Cardiac fibroblast (primary cell): ENCODE results near the gene S100A13.
A peak's percentile ranks its signal among the peaks of the same experiment; 100 is the strongest.

Source experiments
- DNase-seq, 2 donors: peaks; one replicate each; pipeline versions ENCODE4 v3.0.0 to v3.0.0-alpha.2; 2010; ENCODE audit warnings: low read depth in 2 of 2
- H3K4me3 ChIP-seq, 2 donors: replicated peaks in 1 of 2; 1 replicate in 1 of 2; 2 replicates in 1 of 2; pipeline ENCODE4 v1.5.1; 2011; ENCODE audit warnings: low read depth in 2 of 2, low read length in 2 of 2, mild to moderate bottlenecking in 2 of 2, moderate library complexity in 1 of 2
- TF ChIP-seq, protein P1 (sequence below): IDR thresholded peaks from one replicate; pipeline ENCODE4 v1.5.1; 2011; ENCODE audit warnings: low read depth, mild to moderate bottlenecking, low read length, inconsistent platforms

S100A13 gene

DNA sequence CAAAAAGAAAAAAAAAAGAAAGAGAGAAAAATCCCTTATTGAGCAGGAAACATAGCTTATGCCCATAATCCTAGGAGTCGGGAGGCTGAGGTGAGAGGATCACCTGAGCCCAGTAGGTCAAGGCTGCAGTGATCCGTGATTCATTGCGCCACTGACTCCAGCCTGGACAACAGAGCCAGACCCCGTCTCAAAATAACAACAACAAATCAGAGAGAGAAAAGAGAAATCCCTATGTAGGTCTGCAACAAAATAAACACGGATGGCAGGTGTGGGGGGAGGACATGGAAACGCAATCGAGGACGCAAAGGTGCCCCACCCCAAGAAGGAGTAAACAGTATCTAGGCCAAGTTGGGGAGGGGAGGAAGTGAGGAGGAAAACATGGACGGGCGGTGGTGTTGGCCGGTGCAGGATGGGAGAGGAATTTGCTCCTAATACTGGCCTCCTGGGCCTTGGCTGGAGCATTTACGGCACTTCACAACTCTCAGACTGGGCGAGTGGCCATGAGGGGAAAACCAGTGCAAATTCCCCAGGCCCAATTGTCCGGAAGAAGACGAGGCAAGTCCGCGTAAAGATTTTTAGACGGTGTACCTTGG, 6.0 kb upstream of the S100A13 start:
- TF ChIP-seq, protein P1, sequence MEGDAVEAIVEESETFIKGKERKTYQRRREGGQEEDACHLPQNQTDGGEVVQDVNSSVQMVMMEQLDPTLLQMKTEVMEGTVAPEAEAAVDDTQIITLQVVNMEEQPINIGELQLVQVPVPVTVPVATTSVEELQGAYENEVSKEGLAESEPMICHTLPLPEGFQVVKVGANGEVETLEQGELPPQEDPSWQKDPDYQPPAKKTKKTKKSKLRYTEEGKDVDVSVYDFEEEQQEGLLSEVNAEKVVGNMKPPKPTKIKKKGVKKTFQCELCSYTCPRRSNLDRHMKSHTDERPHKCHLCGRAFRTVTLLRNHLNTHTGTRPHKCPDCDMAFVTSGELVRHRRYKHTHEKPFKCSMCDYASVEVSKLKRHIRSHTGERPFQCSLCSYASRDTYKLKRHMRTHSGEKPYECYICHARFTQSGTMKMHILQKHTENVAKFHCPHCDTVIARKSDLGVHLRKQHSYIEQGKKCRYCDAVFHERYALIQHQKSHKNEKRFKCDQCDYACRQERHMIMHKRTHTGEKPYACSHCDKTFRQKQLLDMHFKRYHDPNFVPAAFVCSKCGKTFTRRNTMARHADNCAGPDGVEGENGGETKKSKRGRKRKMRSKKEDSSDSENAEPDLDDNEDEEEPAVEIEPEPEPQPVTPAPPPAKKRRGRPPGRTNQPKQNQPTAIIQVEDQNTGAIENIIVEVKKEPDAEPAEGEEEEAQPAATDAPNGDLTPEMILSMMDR: no peak
- DNase-seq: no peak
- peak overlapping the region; percentile 1 to 100 for H3K4me3 ChIP-seq

DNA sequence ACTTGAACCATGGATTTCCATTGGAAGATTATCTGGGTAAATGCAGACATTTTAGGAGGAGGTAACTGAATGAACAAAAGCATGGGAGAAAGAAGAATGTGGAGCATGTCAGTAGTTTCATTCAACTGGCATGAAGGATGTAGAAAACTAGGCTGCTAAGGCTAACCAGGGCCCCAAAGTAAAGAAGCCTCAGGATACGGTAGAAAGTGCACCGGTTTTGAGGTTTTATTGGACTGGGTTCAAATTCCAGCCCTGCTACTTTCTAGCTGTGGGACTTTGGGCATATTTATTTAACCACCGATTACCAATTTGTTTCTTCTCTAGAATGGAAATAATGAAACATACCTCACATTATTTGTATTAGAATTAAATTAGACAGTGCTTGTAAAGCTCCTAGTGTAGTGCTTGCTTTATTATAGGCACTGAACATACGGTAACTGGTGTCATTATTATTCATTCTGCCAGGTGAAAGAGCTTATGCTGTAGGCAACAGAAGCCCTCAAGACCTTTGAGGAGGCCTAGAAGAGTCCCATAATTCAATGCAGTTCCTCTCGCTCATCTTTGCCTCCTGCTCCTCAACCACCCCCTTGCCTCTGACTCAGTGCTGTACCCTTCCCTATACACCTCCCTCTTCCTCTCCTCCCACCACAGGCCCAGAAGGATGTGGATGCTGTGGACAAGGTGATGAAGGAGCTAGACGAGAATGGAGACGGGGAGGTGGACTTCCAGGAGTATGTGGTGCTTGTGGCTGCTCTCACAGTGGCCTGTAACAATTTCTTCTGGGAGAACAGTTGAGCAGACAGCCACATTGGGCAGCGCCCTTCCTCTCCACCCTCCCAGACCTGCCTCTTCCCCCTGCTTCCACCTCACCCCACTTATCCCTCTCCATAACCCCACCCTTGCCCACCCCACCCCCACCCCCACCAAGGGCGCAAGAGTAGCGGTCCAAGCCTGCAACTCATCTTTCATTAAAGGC, 4.0 kb upstream of the S100A13 start:
- no peak overlapping the region for H3K4me3 ChIP-seq
- no peak for DNase-seq
- TF ChIP-seq, protein P1: no peak

DNA sequence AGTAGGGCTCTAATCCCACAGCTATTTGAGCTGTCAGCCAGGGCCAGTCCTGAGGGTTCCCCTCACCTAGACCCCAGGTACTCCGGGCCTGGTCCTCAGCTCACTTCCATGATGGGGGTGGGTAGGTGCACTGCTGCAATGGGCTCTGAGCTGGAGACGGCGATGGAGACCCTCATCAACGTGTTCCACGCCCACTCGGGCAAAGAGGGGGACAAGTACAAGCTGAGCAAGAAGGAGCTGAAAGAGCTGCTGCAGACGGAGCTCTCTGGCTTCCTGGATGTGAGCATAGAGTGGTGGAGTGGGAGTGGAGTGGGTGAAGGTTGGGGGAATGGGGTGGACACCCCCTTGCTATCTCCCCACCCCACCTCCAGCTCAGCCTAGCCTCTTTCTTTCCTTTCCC, 3.1 kb upstream of the S100A13 start:
- TF ChIP-seq, protein P1: no peak
- DNase-seq: no peak
- H3K4me3 ChIP-seq: no peak overlapping the region

DNA sequence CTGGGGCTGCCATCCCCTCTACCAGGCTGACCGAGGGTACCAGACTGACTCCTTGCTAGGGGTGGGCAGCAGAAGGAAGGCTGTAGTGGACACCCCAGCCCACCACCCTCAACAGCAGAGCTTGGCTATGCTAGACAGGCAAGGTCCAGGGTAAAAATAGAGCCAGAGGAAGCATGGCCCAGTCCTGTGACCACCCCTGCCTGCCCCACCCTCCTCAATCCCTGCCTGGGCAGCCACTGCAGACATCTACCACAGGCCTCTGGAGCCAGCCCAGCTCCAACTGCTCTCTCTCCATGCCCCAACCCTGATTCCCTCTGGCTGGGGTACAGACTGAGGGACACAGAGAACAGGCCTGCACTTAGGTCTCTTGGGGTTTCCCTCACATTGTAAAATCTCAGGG, 2.7 kb upstream of the S100A13 start:
- no peak for DNase-seq

DNA sequence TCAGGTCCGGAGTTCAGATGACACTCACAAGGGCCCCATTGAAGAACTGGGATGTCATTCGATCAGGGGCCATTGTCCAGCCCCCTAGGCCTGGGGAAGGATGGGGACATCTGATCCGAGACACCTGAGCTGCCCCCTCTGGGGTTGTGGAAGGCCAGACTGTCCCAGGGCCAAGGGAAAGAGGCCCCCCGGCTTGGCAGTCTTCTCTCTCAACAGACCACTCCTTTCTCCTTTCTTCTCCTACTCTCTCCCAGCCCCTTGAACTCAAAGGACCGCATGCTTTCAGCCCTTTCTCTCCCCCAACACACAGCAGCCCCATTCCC, 2.0 kb upstream of the S100A13 start:
- no peak for DNase-seq
- H3K4me3 ChIP-seq: no peak overlapping the region
- TF ChIP-seq, protein P1: no peak

More for the DNA sequence above, 2.7 kb upstream of the S100A13 start:
- no peak overlapping the region for H3K4me3 ChIP-seq
- TF ChIP-seq, protein P1: no peak

DNA sequence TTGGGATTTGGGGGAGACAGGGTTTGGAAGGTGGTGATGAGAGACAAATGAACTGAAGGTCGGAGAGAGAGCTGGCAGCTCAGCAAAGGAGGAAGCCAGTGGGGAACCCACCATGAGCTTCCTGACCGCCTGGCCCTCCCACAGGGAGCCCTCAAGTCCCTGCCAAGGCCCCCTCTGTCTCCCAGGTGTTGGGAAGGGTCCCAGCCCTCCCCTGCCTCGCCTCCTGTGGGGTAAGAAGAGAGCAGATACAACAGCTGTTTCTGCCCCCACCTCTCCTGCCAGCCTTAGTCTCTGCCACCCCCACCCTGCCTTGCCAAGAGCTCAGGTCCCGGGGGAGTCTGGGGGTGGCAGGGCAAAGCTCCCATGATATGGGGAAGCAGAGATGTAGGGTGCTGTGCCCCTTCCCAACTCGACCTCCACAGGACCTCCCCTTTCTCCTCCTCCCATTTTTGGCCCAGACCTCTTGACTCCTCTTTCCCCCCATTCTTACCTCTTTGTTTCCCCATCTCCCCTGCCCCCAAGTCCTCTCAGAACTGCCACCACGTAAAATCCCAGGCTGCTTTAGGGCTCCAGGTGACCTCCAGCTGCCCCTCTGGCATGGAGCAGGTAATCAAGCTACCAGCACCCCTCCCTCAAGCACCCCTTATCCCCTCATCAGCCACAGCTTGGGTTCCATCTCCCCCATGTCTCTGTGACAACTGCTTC, 1.5 kb upstream of the S100A13 start:
- TF ChIP-seq, protein P1: no peak
- no peak overlapping the region for H3K4me3 ChIP-seq
- DNase-seq: no peak
